ENCODE results near the gene ZBTB18. TPM values are rescaled to one million over a fixed set of nuclear protein-coding genes. Genes with fewer than 3 reads are reported as not detected.

The ZBTB18 gene
- total RNA-seq = 11.8 and 12.0 TPM in 2 replicates

GRCh38 chr1:244050835-244051444, at the start of gene ZBTB18:
Gene ZBTB18, plus strand, starts transcription at chr1:244051283. Its CDS starts 149 bp downstream, at chr1:244051432.

Other genes with a start within 250 kb of the ZBTB18 start
- gene AKT3, start 201.0 kb upstream of the ZBTB18 start, total RNA-seq = 52.0 and 58.4 TPM in 2 replicates